ENCODE results near the gene CASK.

GRCh38 chrX:41923978-41924683 lies 777 bp upstream of the CASK start:
- TF ChIP-seq, protein P1, sequence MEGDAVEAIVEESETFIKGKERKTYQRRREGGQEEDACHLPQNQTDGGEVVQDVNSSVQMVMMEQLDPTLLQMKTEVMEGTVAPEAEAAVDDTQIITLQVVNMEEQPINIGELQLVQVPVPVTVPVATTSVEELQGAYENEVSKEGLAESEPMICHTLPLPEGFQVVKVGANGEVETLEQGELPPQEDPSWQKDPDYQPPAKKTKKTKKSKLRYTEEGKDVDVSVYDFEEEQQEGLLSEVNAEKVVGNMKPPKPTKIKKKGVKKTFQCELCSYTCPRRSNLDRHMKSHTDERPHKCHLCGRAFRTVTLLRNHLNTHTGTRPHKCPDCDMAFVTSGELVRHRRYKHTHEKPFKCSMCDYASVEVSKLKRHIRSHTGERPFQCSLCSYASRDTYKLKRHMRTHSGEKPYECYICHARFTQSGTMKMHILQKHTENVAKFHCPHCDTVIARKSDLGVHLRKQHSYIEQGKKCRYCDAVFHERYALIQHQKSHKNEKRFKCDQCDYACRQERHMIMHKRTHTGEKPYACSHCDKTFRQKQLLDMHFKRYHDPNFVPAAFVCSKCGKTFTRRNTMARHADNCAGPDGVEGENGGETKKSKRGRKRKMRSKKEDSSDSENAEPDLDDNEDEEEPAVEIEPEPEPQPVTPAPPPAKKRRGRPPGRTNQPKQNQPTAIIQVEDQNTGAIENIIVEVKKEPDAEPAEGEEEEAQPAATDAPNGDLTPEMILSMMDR (conservative IDR thresholded peaks at IDR 0.05): no peak
- no peak for TF ChIP-seq EZH2 (IDR thresholded peaks at IDR 0.05; ENCODE audit: low read depth)

Measured in PC-9 (cell line).